Naive thymus-derived CD4-positive, alpha-beta T cell (primary cell): ENCODE data around the gene GTPBP1. TPM values are rescaled to one million over a fixed set of nuclear protein-coding genes. Genes with fewer than 3 reads are reported as not detected.

ENCODE experiments used
- ATAC-seq: fragments of 150-1000 bp; cut with Tn5 transposase; 2 replicates; pipeline ENCODE4 v1.10.0; 2021; ENCODE audit warnings: mild to moderate bottlenecking, moderate library complexity
- CTCF ChIA-PET: fragments of 350-600 bp; sonication (Branson Sonifier 250); formaldehyde crosslinking; loops from one replicate; lab custom pipeline; 2021; ENCODE audit warnings: antibody characterized with exemption; lab: Charles Lee
- POLR2A ChIA-PET: fragments of 350-600 bp; sonication (Branson Sonifier 250); formaldehyde crosslinking; loops from one replicate; lab custom pipeline; 2021; ENCODE audit warnings: antibody characterized with exemption, inconsistent platforms; lab: Charles Lee
- DNase-seq, 9 donors: peaks; one replicate each; pipeline versions ENCODE4 v3.0.0 to v3.0.0-alpha.2; 2020 to 2022; ENCODE audit warnings: mixed read lengths in 1 of 9
- H3K27ac ChIP-seq: one replicate; pipeline ENCODE4 v1.7.0; 2013; ENCODE audit warnings: mild to moderate bottlenecking, low read depth, low read length, moderate library complexity
- H3K27me3 ChIP-seq, 2 donors: one replicate each; pipeline ENCODE4 v1.7.0; 2013; ENCODE audit warnings: low read length in 2 of 2, mild to moderate bottlenecking in 2 of 2, moderate library complexity in 2 of 2; ENCODE audit not compliant: control insufficient read depth in 2 of 2, insufficient read depth in 2 of 2
- H3K36me3 ChIP-seq, 3 experiments: 1 replicate in 2 of 3; 2 replicates in 1 of 3; pipeline ENCODE4 v1.7.0; 2013; ENCODE audit warnings: low read length in 3 of 3, mild to moderate bottlenecking in 3 of 3, moderate library complexity in 1 of 3; ENCODE audit not compliant: insufficient read depth in 3 of 3, control insufficient read depth in 2 of 3
- H3K4me1 ChIP-seq, 2 donors: one replicate each; pipeline ENCODE4 v1.7.0; 2013; ENCODE audit warnings: low read length in 2 of 2, mild to moderate bottlenecking in 2 of 2, moderate library complexity in 1 of 2; ENCODE audit not compliant: control insufficient read depth in 2 of 2, insufficient read depth in 2 of 2
- H3K4me3 ChIP-seq: 2 replicates; pipeline ENCODE4 v1.7.0; 2013; ENCODE audit warnings: mild to moderate bottlenecking, low read length
- H3K9me3 ChIP-seq, 3 experiments: 1 replicate in 2 of 3; 2 replicates in 1 of 3; pipeline ENCODE4 v1.7.0; 2013; ENCODE audit warnings: low read length in 3 of 3; ENCODE audit not compliant: control insufficient read depth in 2 of 3
- H3K27ac Mint-ChIP-seq, 9 donors: one replicate each; pipeline ENCODE4 v1.8.0; 2020 to 2022; ENCODE audit warnings: mixed read lengths in 9 of 9, mild to moderate bottlenecking in 8 of 9, moderate library complexity in 5 of 9, inconsistent platforms in 2 of 9
- H3K27me3 Mint-ChIP-seq, 5 donors: one replicate each; pipeline ENCODE4 v1.8.0; 2021 to 2022; ENCODE audit warnings: mixed read lengths in 5 of 5, mild to moderate bottlenecking in 1 of 5
- H3K36me3 Mint-ChIP-seq, 5 donors: one replicate each; pipeline ENCODE4 v1.8.0; 2020 to 2022; ENCODE audit warnings: mixed read lengths in 5 of 5, mild to moderate bottlenecking in 3 of 5, inconsistent platforms in 1 of 5
- H3K4me1 Mint-ChIP-seq, 7 donors: one replicate each; pipeline ENCODE4 v1.8.0; 2020 to 2022; ENCODE audit warnings: mixed read lengths in 7 of 7, mild to moderate bottlenecking in 3 of 7, inconsistent platforms in 1 of 7
- H3K4me3 Mint-ChIP-seq, 10 donors: one replicate each; pipeline ENCODE4 v1.8.0; 2020 to 2022; ENCODE audit warnings: mild to moderate bottlenecking in 10 of 10, mixed read lengths in 10 of 10, moderate library complexity in 6 of 10, inconsistent platforms in 2 of 10
- H3K9me3 Mint-ChIP-seq, 11 donors: one replicate each; pipeline ENCODE4 v1.8.0; 2020 to 2022; ENCODE audit warnings: mixed read lengths in 11 of 11, mild to moderate bottlenecking in 4 of 11, inconsistent platforms in 1 of 11, moderate library complexity in 1 of 11
- intact Hi-C, 2 donors: fragments of 100-400 bp; cut with micrococcal nuclease; formaldehyde crosslinking; loops; one replicate each; pipeline ENCODE4 v1.15.1; 2023
- polyA plus RNA-seq, 2 donors: library from polyadenylated mRNA; unstranded; fragments of 300-500 nt; fragmentation: Illumina TruSeq; gene quantifications; one replicate each; pipeline ENCODE4 v1.2.3, GENCODE V29; 2021
- total RNA-seq, 6 experiments: library from RNA in 5 of 6; stranded (reverse) in 5 of 6; gene quantifications; 1 replicate in 5 of 6; 2 replicates in 1 of 6; pipeline ENCODE4 v1.2.3 and lab custom pipeline; 2021 to 2026

GTPBP1 gene
- total and polyA plus RNA-seq, 7 experiments from 2014 or later, result 16.9 to 209 (median 83.4) TPM

- H3K4me1 Mint-ChIP-seq, result peaks cover 28 to 76% (median 53%) of the 10 kb centered on the region in 7 donors
- no peaks in the 10 kb centered on the region for H3K9me3 ChIP-seq
- DNase-seq (no peak), ATAC-seq (no peak)
- peaks cover 61 to 92% (median 64%) of the 10 kb centered on the region in 3 experiments for H3K36me3 ChIP-seq
- peaks cover 0 to 48% (median 25%) of the 10 kb centered on the region in 5 donors for H3K36me3 Mint-ChIP-seq
- no peaks in the 10 kb centered on the region for H3K27me3 ChIP-seq
- no peaks in the 10 kb centered on the region for H3K9me3 Mint-ChIP-seq
- peaks cover 34 to 46% of the 10 kb centered on the region in 2 donors for H3K4me1 ChIP-seq
- peak overlapping the region; percentile 67 to 97 (median 88) for H3K27ac Mint-ChIP-seq
- ChIA-PET CTCF (interaction anchor here (0.7 to 2.3 kb wide), 3 partner anchors 11 to 21 kb away, joined by 3 to 6 read pairs (median 4); no protein-coding TSS in a partner anchor), POLR2A (interaction anchor here (0.6 to 31.4 kb wide), 3 partner anchors 13 to 36 kb away, joined by 3 to 1007 read pairs (median 51); partner anchors contain the start of gene SUN2)
- H3K4me3 Mint-ChIP-seq, result peak overlapping the region in 6 of 10 donors; percentile 4 to 59 (median 31)
- no peak overlapping the region for H3K4me3 ChIP-seq
- intact Hi-C loops, result no loop called here
- H3K27ac ChIP-seq, result peak overlapping the region; percentile 58
- H3K27me3 Mint-ChIP-seq, result no peaks in the 10 kb centered on the region
Measured at GRCh38 chr22:38737302-38738060, 31.7 kb downstream of the GTPBP1 start.

GRCh38 chr22:38738475-38739070 lies 32.8 kb downstream of the GTPBP1 start:
- H3K4me3 Mint-ChIP-seq, result peak overlapping the region in 1 of 10 donors; percentile 38

GRCh38 chr22:38739300-38740055 lies 33.7 kb downstream of the GTPBP1 start:
- POLR2A ChIA-PET, result interaction anchor here (1.1 to 33.7 kb wide), 5 partner anchors 0 to 33 kb away, joined by 3 to 1007 read pairs (median 4); partner anchors contain the start of gene SUN2
- Mint-ChIP-seq H3K27me3 (no peaks in the 10 kb centered on the region), H3K4me1 (peaks cover 25 to 66% (median 39%) of the 10 kb centered on the region in 7 donors), H3K4me3 (peak overlapping the region in 2 of 10 donors; percentile 17 to 26), H3K36me3 (peaks cover 0 to 56% (median 30%) of the 10 kb centered on the region in 5 donors), H3K9me3 (no peaks in the 10 kb centered on the region), H3K27ac (peak overlapping the region in 7 of 9 donors; percentile 41 to 86 (median 68))
- no peak for DNase-seq
- Histone ChIP-seq H3K36me3 (peaks cover 74 to 100% (median 83%) of the 10 kb centered on the region in 3 experiments), H3K4me3 (no peak overlapping the region), H3K27me3 (no peaks in the 10 kb centered on the region), H3K4me1 (peaks cover 29 to 44% of the 10 kb centered on the region in 2 donors), H3K27ac (peak overlapping the region; percentile 58), H3K9me3 (no peaks in the 10 kb centered on the region)
- ATAC-seq, result no peak
- intact Hi-C loops, result no loop called here
- CTCF ChIA-PET, result no interaction called here

More at GRCh38 chr22:38738475-38739070, 32.8 kb downstream of the GTPBP1 start:
- intact Hi-C loops, result no loop called here
- no peak for DNase-seq
- CTCF ChIA-PET, result no interaction called here
- ATAC-seq, result no peak
- POLR2A ChIA-PET, result interaction anchor here (1.1 to 31.4 kb wide), 3 partner anchors 9 to 18 kb away, joined by 3 to 1007 read pairs (median 51); partner anchors contain the start of gene SUN2
- no peaks in the 10 kb centered on the region for H3K27me3 ChIP-seq
- Mint-ChIP-seq H3K27me3 (no peaks in the 10 kb centered on the region), H3K27ac (peak overlapping the region; percentile 36 to 89 (median 85)), H3K9me3 (no peaks in the 10 kb centered on the region), H3K4me1 (peaks cover 25 to 71% (median 46%) of the 10 kb centered on the region in 7 donors), H3K36me3 (peaks cover 0 to 55% (median 28%) of the 10 kb centered on the region in 5 donors)
- no peaks in the 10 kb centered on the region for H3K9me3 ChIP-seq
- H3K4me3 ChIP-seq, result no peak overlapping the region
- H3K27ac ChIP-seq, result peak overlapping the region; percentile 58
- H3K4me1 ChIP-seq, result peaks cover 29 to 44% of the 10 kb centered on the region in 2 donors
- H3K36me3 ChIP-seq, result peaks cover 71 to 100% (median 75%) of the 10 kb centered on the region in 3 experiments

- peak overlapping the region in 7 of 9 donors; percentile 38 to 86 (median 80) for H3K27ac Mint-ChIP-seq
- H3K9me3 Mint-ChIP-seq, result no peaks in the 10 kb centered on the region
- ChIA-PET CTCF (no interaction called here), POLR2A (interaction anchor here (1.1 to 33.7 kb wide), 4 partner anchors 1 to 33 kb away, joined by 3 to 1007 read pairs (median 506); partner anchors contain the start of gene SUN2)
- peaks cover 0 to 58% (median 30%) of the 10 kb centered on the region in 5 donors for H3K36me3 Mint-ChIP-seq
- DNase-seq (no peak), ATAC-seq (no peak)
- intact Hi-C loops, result no loop called here
- Histone ChIP-seq H3K4me1 (peaks cover 33 to 44% of the 10 kb centered on the region in 2 donors), H3K36me3 (peaks cover 81 to 100% (median 90%) of the 10 kb centered on the region in 3 experiments), H3K4me3 (no peak overlapping the region), H3K27ac (peak overlapping the region; percentile 58), H3K27me3 (no peaks in the 10 kb centered on the region), H3K9me3 (no peaks in the 10 kb centered on the region)
- no peaks in the 10 kb centered on the region for H3K27me3 Mint-ChIP-seq
- peaks cover 25 to 65% (median 39%) of the 10 kb centered on the region in 7 donors for H3K4me1 Mint-ChIP-seq
- peak overlapping the region in 1 of 10 donors; percentile 17 for H3K4me3 Mint-ChIP-seq
Measured at GRCh38 chr22:38740116-38740723, 34.5 kb downstream of the GTPBP1 start.

GRCh38 chr22:38740754-38741153 lies 35.0 kb downstream of the GTPBP1 start:
- H3K27ac Mint-ChIP-seq, result peak overlapping the region in 8 of 9 donors; percentile 49 to 94 (median 76)
- H3K27me3 ChIP-seq, result no peaks in the 10 kb centered on the region
- peaks cover 0 to 59% (median 30%) of the 10 kb centered on the region in 5 donors for H3K36me3 Mint-ChIP-seq
- peak overlapping the region in 1 of 10 donors; percentile 39 for H3K4me3 Mint-ChIP-seq
- ChIA-PET POLR2A (interaction anchor here (1.5 to 33.7 kb wide), 3 partner anchors 1 to 26 kb away, joined by 3 to 1007 read pairs (median 1007); partner anchors contain the start of gene SUN2), CTCF (no interaction called here)
- H3K36me3 ChIP-seq, result peaks cover 82 to 100% (median 93%) of the 10 kb centered on the region in 3 experiments
- peaks cover 25 to 68% (median 35%) of the 10 kb centered on the region in 7 donors for H3K4me1 Mint-ChIP-seq
- H3K9me3 ChIP-seq, result no peaks in the 10 kb centered on the region
- DNase-seq (no peak), ATAC-seq (no peak)
- no peak overlapping the region for H3K4me3 ChIP-seq
- H3K27ac ChIP-seq, result peak overlapping the region; percentile 47
- no peaks in the 10 kb centered on the region for H3K9me3 Mint-ChIP-seq
- intact Hi-C loops, result no loop called here
- peaks cover 29 to 44% of the 10 kb centered on the region in 2 donors for H3K4me1 ChIP-seq
- no peaks in the 10 kb centered on the region for H3K27me3 Mint-ChIP-seq
